IPS-18c (cell line): ENCODE results near the gene PSME1.

Experiments used
- H3K4me3 ChIP-seq: 2 replicates; pipeline ENCODE4 v1.7.0; 2013; ENCODE audit warnings: low read depth, mild to moderate bottlenecking, low read length, moderate library complexity; ENCODE audit not compliant: insufficient read depth
- H3K9me3 ChIP-seq: one replicate; pipeline ENCODE4 v1.6.1; 2013; ENCODE audit warnings: mild to moderate bottlenecking, low read length, moderate library complexity; ENCODE audit not compliant: control insufficient read depth, insufficient read depth

PSME1 gene

DNA sequence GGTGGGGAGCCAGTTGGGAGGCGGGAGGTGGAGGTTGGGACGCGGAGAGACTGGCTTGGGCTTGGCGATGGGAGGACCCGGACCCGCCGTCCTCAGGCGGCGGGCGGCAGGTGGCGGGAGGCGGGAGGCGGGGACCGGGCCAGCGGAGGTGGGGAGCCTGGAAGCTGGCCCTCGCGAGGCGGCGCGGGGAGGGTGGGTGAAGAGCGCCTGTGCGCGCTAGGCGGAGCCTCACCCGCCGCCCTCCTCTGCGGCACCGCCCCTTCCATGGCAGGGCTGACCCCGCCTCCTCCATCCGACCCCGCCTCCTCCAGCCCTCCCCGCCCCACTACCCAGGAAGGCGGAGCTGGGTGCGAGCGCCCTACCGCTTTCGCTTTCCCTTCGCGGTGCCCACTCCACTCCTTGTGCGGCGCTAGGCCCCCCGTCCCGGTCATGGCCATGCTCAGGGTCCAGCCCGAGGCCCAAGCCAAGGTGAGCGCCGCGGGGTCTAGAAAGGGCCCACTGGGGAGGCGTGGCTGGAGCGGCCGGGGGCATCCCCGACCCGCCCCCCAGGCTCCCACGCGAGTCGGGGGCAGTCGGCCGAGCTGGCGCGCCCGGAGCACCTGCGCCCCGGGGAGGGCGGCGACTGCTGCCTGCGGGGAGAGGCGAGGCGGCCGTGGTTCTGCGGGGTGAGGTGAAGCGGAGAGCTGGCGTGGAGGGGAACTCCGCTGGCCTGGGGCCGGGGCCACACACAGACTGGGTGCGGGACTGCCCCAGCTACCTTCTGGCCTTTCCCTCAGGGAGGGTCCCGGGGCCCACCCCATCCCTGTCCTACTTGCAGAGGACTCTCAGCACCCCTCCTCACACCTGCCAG lies at the start of gene PSME1:
Gene PSME1, plus strand, starts transcription at position 361 of the 850 bp plus-strand sequence. Its CDS starts 69 bp downstream, at position 430.
- H3K9me3 ChIP-seq = no peaks in the 10 kb centered on the region
- H3K4me3 ChIP-seq = peak within 1 kb of the TSS; percentile 91

DNA sequence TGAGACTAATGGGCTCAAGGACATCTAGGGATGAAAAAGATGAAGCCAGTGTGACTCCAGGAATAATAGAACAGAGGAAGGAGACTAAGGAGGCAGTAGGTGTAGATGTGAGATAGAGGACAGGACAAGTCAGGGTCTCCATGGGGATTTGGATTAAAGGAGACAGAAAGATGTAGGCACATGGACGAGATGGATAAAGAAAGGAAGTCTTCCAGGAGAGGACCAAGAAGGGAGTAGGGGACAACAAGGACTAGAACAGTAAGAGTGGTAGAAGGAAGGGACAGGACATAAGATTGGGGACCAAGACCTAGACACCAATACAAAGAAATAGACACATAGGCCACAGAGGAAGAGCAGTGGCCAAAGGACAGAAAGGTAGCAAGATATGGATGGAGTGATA lies 49.0 kb upstream of the PSME1 start:
- Histone ChIP-seq H3K9me3 (no peaks in the 10 kb centered on the region), H3K4me3 (no peak overlapping the region)

DNA sequence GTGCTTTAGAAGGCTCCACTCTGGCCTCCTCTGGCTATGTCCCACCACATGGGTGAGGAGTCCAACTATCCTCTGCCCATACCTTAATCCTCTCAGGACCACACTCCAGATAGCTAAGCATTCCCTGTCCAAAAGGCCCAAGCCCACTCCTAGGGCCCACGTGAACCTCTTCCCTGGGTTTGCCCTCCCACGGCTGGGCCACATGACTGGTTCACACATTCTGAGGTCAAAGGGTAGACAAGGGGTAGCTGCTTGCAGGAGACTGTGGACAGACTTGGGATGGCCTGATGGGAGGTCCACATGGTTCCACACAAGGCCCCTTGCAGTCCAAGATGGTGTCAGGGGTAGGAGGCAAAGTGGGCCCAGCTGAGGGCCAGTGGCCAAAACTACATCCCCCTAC lies 47.9 kb upstream of the PSME1 start:
- no peak overlapping the region for H3K4me3 ChIP-seq
- no peaks in the 10 kb centered on the region for H3K9me3 ChIP-seq

DNA sequence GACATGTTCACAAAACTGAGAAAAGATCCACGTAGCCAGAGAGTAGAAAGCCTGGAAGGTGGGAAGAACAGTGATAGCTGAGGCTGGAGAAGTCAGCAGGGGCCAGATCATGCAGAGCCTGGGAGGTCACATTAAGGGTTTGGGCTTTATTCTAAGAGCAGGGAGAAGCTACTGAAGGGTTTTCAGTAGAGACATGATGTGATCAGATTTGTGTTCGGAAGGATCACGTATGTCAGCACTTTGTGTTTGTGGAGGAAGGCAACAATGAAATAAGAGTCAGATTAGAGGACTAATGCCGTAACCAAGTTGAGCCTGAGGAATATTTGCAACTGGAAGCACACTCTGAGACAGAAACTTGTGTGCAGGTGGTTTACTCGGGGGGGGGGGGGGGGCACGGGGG lies 46.1 kb upstream of the PSME1 start:
- Histone ChIP-seq H3K9me3 (no peaks in the 10 kb centered on the region), H3K4me3 (no peak overlapping the region)

DNA sequence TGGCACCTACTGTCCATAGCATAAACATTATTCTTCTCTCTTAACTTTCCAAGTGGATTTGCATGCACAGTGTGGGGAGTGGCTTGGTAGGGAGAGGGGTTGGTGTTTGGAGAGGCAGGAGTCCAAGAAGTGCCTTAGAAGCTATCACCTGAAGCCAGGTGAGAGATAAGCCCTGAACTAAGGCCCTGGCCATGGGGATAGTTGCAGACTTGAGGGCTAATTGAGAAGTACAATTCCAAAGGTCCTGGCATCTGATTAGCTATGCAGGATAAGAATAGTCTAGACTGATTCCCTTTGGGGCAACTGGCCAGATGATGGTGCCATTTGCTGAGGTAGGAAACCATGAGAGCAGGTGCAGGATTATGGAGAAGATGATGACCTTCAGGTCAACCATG lies 43.9 kb upstream of the PSME1 start:
- Histone ChIP-seq H3K4me3 (no peak overlapping the region), H3K9me3 (no peaks in the 10 kb centered on the region)

DNA sequence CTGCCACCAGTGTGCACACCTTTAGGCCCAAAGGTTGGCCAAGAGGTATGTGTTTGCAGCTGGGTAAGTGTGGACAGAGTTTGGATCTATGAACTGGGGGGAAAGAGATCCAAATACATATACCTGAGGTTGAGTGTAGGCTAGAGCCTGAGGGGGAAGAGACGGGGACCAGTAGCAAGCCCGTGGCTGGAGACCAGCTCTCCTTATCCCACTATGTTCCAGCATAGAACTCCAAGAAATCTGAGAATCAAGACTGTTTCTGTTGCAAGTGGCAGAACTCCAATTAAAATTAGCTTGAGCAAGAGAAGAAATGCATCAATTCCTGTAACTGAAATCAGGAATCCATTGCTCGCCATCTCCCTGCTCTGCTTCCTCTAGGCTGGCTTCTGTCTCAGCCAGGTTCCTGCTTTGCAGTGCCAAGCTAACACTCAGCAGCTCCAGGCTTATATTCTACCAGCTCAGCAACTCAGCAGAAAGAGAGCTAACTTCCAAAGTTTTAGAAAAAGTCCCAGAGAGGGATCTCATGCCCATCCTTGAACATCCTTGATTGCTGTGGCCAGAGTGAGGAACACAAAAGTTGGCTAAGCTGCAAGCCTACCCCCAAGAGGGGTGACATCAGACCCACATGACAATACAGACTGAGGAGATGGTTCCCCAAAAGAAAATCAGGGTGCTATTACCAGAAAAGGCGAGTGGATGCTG lies 43.3 kb upstream of the PSME1 start:
- Histone ChIP-seq H3K4me3 (no peak overlapping the region), H3K9me3 (no peaks in the 10 kb centered on the region)

DNA sequence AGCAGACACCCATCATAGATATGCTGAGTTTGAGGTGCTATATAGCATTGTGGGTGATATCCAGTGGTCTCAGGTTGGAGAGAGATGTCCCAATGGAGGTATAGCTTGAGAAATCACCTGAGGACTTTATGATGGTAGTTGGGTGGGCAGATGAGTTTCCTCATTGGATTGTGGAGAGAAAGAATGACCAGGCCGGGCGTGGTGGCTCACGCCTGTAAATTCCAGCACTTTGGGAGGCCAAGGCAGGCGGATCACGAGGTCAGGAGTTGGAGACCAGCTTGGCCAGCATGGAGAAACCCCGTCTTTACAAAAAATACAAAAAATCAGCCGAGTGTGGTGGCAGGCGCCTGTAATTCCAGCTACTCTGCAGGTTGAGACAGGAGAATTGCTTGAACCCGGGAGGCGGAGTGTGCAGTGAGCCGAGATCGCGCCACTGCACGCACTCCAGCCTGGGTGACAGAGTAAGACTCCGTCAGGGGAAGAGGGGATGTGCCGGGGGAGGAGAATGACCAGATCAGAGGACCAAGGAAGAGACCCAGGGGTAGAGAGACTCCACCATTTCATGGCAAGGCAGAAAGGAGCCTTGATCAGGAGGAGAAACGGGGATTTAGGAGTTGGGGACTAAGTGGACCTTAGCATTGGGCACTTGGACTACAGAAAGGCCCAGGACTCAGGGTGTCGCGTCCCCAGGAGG lies 42.6 kb upstream of the PSME1 start:
- peak overlapping the region; percentile 9; the same call in 1 of the 2 replicates for H3K4me3 ChIP-seq
- no peaks in the 10 kb centered on the region for H3K9me3 ChIP-seq

DNA sequence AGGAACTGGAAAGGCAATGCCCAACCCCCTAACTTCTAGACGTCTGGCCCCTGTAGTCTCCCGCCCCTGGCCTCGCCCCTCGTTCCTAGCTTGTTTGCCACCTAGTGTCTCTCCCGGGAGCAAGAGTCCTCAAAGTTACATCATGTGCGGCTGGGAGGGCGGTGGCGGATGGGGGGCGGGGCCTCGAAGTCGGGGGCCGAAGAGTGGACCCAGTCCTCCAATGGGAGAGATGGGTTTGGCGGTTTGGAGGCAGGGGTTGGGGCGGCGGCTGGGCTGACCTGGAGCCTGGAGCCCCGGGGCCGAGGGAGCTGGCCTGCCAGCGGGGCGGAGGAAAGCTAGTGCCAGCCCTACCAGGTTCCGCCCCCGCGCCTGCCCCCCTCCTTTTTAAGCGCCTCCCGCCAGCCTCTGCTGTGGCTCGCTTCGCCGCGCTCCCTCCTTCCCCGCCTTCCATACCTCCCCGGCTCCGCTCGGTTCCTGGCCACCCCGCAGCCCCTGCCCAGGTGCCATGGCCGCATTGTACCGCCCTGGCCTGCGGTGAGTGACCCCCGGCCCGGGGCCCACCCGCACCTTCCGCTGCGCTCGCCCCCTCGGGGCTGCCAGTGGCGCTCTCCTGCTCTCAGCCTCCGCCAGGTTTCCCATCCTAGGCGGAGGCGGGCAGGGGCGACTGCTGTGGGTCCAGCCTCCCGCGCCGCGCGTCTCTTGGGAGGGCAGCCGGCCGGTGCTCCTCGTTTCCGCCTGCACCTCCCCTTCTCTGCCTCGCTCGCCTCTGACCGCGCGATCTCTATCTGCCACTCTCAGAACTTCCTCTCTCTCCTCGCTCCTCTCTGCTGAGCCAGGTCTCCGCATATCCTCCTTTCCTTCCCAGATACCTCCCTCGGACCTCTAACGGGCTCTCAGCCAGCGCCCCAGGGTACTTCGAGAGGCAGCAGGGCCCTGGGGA lies 41.8 kb upstream of the PSME1 start, which contains the start of gene PCK2:
Gene PCK2, plus strand, starts transcription at position 411 of the 940 bp plus-strand sequence. Its CDS starts 95 bp downstream, at position 506.
- H3K9me3 ChIP-seq = no peaks in the 10 kb centered on the region
- H3K4me3 ChIP-seq = peak within 1 kb of the TSS; percentile 85

DNA sequence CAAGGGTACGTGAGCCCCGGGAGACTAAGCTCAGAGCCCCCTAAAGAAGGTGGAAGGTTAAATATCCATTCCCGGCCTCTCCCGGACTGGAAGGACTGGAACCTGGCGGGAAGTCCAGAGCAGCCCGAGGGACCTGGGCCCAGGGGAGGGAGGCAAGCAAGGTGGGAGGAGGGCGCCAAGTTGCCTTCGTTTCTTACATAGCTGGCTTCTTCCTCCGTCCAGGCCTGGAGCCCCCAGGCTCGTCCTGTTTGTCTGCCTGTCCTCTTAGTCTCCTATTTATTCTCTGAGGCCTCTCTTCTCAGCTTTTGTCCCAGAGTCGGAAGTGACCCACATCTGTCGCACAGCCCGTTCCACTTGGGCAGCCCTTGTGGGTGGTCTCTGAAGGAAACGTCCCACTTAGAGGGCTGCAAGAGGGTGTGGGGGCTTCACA lies 41.1 kb upstream of the PSME1 start:
- H3K9me3 ChIP-seq = no peaks in the 10 kb centered on the region
- H3K4me3 ChIP-seq = peak overlapping the region; percentile 85

DNA sequence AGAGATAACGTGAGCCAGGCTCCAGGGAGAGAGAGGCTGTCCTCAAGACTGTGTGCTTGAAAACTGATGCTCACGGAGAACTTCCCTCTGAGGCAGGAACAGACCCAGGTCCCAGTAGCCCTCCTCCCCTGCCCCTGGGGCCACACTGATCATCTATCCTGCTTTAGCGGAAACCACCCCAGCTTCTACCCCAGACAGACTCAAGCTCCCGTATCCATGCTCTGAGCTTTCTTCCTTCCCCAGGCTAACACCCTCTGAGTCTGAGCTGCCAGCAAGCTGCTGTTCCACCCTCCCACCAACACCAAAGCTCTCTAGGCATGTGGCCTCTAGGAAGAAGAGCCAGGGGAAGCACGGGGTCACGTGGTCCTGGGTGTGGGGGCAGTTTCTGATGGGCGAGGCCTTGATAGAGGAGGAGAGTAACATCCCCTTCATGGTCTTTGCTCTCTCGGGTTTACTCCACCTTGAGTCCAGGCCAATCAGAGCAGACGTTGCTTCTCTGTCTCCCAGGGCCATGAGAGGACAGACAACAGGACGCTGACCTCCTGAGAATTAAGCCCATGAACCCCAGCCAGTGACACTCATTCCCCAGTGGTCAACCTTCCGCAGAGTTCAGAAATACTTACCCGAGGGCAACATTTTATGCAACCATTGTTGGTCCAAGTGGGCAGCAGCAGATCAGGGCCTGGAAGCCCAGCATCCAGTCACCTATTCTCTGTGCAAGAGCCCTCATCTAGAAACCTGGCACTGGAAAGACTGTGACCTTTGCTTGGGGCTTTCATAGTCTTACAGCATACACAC lies 40.5 kb upstream of the PSME1 start:
- no peaks in the 10 kb centered on the region for H3K9me3 ChIP-seq
- peak overlapping the region; percentile 85 for H3K4me3 ChIP-seq

DNA sequence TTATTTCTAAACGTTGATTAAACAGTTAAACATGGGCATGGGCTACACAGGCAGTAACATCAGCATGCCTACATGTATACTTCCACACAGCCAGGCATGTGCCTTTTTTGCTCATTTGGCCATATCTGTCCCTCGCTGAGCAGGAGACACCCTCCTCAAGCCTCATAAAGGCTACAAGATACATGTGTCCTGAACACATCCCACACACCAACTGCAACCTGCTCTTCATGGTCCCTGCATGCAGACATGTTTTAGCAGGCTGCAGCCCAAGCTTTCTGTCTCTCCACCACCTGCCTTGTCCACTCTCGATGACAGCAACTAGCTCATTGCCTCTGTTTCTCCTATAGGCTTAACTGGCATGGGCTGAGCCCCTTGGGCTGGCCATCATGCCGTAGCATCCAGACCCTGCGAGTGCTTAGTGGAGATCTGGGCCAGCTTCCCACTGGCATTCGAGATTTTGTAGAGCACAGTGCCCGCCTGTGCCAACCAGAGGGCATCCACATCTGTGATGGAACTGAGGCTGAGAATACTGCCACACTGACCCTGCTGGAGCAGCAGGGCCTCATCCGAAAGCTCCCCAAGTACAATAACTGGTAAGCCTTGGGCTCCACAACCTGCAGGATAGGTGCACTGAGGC lies 39.3 kb upstream of the PSME1 start:
- H3K4me3 ChIP-seq = no peak overlapping the region

DNA sequence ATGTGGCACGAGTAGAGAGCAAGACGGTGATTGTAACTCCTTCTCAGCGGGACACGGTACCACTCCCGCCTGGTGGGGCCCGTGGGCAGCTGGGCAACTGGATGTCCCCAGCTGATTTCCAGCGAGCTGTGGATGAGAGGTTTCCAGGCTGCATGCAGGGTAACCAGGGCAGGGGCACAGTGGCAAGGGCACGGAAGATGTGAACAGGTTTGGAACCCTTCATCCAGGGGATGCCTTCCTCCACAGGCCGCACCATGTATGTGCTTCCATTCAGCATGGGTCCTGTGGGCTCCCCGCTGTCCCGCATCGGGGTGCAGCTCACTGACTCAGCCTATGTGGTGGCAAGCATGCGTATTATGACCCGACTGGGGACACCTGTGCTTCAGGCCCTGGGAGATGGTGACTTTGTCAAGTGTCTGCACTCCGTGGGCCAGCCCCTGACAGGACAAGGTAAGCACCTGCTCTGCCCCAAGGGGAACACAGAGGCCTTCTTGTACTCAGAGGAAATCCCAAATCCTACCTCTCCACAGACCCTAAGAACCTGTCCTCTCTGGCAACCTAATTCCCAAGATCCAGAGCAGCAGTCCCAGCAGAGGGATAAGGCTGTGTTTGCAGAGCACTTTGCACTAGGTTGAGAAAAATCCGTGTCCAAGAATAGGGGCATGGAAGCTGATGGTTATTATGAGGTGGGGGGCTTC lies 37.6 kb upstream of the PSME1 start:
- Histone ChIP-seq H3K4me3 (no peak overlapping the region), H3K9me3 (no peaks in the 10 kb centered on the region)

More for the DNA sequence above, 39.3 kb upstream of the PSME1 start:
- H3K9me3 ChIP-seq = no peaks in the 10 kb centered on the region

DNA sequence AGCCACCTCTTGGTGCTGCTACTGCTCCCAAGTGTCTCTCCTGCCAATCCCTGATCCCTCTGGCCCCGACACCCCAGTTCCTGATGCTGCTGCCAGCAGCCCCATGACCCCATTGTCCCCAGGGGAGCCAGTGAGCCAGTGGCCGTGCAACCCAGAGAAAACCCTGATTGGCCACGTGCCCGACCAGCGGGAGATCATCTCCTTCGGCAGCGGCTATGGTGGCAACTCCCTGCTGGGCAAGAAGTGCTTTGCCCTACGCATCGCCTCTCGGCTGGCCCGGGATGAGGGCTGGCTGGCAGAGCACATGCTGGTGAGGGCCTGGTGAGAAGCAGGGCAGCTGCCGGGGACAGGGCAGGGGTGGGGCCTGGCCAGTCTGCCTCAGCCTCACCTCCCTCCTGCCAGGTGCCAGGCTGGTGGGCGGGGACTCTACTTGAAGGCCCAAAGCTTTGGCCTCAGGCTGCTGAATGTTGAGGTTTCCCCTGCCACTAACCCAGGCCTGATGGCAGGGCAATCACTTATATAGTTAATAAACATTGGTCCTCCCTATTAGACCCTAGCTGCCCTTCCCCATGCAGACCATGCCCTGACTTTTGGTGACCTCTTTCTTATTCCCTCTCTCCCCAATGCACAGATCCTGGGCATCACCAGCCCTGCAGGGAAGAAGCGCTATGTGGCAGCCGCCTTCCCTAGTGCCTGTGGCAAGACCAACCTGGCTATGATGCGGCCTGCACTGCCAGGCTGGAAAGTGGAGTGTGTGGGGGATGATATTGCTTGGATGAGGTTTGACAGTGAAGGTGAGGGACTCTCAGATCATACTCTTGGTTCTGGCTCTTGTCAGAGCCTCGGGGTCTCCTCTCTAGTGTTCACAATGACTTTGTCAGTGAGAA lies 36.8 kb upstream of the PSME1 start:
- H3K4me3 ChIP-seq = no peak overlapping the region
- no peaks in the 10 kb centered on the region for H3K9me3 ChIP-seq

DNA sequence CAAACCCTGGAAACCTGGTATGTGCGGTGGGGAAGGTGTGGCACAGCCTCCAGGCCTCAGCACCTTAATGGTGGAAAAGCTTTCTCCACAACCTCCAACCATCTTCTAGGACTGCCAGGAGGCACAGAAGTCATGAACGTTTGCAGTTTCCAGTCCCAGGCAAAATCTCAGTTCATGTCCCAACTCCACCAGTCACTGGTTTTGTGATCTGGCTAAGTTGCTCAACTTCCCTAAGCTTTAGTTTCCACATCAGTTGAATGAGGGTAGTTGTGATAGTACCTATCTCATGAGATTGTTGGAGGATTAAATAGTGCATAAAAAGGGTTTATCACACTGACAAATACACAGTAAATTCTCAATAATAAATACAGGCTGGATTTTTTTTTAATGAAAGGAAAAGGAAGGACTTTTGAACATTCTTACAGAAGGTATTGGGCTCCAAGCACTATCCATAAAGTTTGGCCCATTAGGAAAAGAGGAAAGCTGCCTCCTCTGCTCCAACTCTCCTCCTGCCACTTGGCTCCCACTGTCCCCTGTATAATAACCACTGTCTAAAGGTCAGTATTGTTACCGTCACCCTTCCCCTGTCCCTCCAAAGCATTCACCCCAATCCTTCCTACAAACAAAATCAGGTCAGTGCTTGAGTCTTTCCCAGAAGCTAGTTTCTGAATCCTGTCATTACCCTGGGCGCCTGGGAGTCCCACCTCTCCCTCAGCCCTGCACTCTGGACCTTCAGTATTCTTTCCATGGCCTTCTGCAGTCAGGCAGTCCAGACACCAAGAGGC lies 35.6 kb upstream of the PSME1 start:
- no peaks in the 10 kb centered on the region for H3K9me3 ChIP-seq
- no peak overlapping the region for H3K4me3 ChIP-seq
